Breast epithelium (tissue), 4 donors: Measurements from ENCODE around the gene KDM4B. TPM values are rescaled to one million over a fixed set of nuclear protein-coding genes. Genes with fewer than 3 reads are reported as not detected.

Experiments used
- DNase-seq, 2 donors: peaks; one replicate each; pipeline ENCODE4 v3.0.0-alpha.2; 2019; ENCODE audit warnings: low spot score in 2 of 2
- H3K27ac ChIP-seq, 2 donors: fragments of 200-600 bp; sonication (generic) in 1 of 2; one replicate each; pipeline ENCODE4 v1.5.1; 2016 to 2019; ENCODE audit warnings: mild to moderate bottlenecking in 1 of 2
- H3K27me3 ChIP-seq, 2 donors: fragments of 200-600 bp; sonication (generic) in 1 of 2; one replicate each; pipeline versions ENCODE4 v1.5.1 to v1.6.0; 2017 to 2019; ENCODE audit warnings: control low read depth in 1 of 2, mild to moderate bottlenecking in 1 of 2
- H3K36me3 ChIP-seq: fragments of 200-600 bp; one replicate; pipeline ENCODE4 v1.5.1; 2019
- H3K4me1 ChIP-seq, 2 donors: fragments of 200-600 bp; sonication (generic); one replicate each; pipeline ENCODE4 v1.5.1; 2016 to 2019; ENCODE audit warnings: control low read depth in 1 of 2
- H3K4me3 ChIP-seq, 3 donors: fragments of 200-600 bp; sonication (generic); 1 replicate in 2 of 3; 2 replicates in 1 of 3; pipeline ENCODE4 v1.5.1; 2016 to 2019; ENCODE audit warnings: mild to moderate bottlenecking in 3 of 3, moderate library complexity in 2 of 3
- H3K9me3 ChIP-seq, 2 donors: fragments of 200-600 bp; sonication (generic) in 1 of 2; one replicate each; pipeline ENCODE4 v1.5.1; 2016 to 2019; ENCODE audit warnings: control low read depth in 1 of 2
- POLR2A ChIP-seq: fragments of 450-650 bp; IDR thresholded peaks from one replicate; pipeline ENCODE4 v1.6.1; 2016; ENCODE audit warnings: antibody characterized with exemption, mild to moderate bottlenecking, moderate library complexity
- POLR2AphosphoS5 ChIP-seq, 3 donors: sonication (generic); formaldehyde crosslinking; IDR thresholded peaks; one replicate each; pipeline ENCODE4 v1.6.1; 2017; ENCODE audit warnings: antibody characterized with exemption in 3 of 3
- intact Hi-C: fragments of 100-400 bp; cut with DNase I; formaldehyde crosslinking; loops from one replicate; pipeline ENCODE4 v1.15.1; 2023; ENCODE audit warnings: low total_unique reads
- total RNA-seq, 3 donors: library from RNA; depleted of rRNA; stranded (reverse); fragments of >200 nt; gene quantifications; one replicate each; pipeline ENCODE4 v1.1.0, GENCODE V29; 2016
- TF ChIP-seq, protein P1 (sequence below), 3 donors: fragments of 450-650 bp; IDR thresholded peaks; one replicate each; pipeline ENCODE4 v1.5.1; 2016 to 2017; ENCODE audit warnings: antibody characterized with exemption in 3 of 3, mild to moderate bottlenecking in 3 of 3, moderate library complexity in 3 of 3

The KDM4B gene
- total RNA-seq, 3 donors from 2014 or later, result 25.0 to 55.3 (median 40.3) TPM

DNA sequence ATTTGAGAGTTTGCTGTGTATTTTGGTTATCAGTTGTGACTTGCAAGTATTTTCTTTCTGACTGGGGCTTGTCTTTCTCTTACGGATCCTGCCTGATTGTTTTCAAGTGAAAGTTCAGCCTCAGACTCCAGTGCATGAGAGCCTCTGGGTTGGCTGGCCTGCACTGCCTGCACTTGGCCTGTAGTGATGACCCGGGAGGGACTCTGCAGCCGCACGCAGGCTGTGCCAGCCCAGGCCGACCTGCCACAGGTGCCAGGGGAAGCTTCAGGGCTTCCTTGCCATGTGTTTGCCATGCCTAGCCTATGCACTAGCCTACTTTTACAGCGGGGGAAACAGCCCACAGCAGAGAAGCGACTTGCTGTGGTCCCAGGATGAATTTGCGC is 77.0 kb downstream of the KDM4B start:
- TF ChIP-seq POLR2A (no peak), POLR2AphosphoS5 (IDR thresholded peaks at IDR 0.05) (no peak)
- TF ChIP-seq, protein P1, sequence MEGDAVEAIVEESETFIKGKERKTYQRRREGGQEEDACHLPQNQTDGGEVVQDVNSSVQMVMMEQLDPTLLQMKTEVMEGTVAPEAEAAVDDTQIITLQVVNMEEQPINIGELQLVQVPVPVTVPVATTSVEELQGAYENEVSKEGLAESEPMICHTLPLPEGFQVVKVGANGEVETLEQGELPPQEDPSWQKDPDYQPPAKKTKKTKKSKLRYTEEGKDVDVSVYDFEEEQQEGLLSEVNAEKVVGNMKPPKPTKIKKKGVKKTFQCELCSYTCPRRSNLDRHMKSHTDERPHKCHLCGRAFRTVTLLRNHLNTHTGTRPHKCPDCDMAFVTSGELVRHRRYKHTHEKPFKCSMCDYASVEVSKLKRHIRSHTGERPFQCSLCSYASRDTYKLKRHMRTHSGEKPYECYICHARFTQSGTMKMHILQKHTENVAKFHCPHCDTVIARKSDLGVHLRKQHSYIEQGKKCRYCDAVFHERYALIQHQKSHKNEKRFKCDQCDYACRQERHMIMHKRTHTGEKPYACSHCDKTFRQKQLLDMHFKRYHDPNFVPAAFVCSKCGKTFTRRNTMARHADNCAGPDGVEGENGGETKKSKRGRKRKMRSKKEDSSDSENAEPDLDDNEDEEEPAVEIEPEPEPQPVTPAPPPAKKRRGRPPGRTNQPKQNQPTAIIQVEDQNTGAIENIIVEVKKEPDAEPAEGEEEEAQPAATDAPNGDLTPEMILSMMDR (IDR thresholded peaks at IDR 0.05), result no peak
- Histone ChIP-seq H3K27ac (peak overlapping the region in 1 of 2 donors; percentile 13), H3K36me3 (no peaks in the 10 kb centered on the region), H3K4me1 (peaks cover 13 to 28% of the 10 kb centered on the region in 2 donors), H3K9me3 (no peaks in the 10 kb centered on the region), H3K27me3 (no peaks in the 10 kb centered on the region), H3K4me3 (no peak overlapping the region)
- DNase-seq, result no peak
- intact Hi-C loops, result no loop called here

DNA sequence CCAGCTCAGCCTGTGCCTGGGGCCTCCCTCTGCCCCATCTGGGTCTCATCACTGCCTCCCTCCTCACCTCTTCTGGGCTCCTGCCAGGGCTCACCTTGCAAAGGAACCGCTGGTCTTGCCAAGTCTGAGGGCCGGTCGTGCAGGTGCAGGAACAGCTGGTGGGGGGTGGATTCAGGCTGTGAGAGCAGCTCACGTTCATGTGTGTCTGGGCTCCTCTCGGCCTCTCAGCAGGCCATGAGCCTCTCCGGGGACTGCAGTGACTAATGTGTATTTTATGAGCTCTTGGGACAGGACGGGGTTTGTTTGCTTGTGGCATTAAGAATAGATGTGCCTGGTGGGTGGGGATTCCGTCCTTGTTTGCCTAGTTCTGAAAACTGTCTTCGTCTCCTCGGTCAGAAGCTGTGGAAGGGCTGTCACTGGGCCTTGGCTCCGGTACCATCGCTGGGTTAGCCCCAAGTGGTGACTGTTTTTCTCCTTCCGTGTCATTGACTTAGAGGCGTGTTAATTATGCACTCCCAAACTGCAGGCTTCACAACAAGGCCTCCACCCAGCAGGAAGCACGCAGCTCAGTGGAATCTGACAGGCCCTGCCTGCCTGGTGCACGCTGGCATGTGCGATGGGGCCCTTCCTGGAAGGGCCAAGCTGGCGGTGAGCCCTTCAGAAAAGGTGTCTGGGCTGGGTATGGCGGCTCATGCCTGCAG is 77.6 kb downstream of the KDM4B start:
- H3K27me3 ChIP-seq, result no peaks in the 10 kb centered on the region
- TF ChIP-seq, protein P1 (IDR thresholded peaks at IDR 0.05), result no peak
- TF ChIP-seq POLR2A, result no peak
- no peak for TF ChIP-seq POLR2AphosphoS5 (IDR thresholded peaks at IDR 0.05)
- H3K4me3 ChIP-seq, result no peak overlapping the region
- H3K9me3 ChIP-seq, result no peaks in the 10 kb centered on the region
- H3K27ac ChIP-seq, result peak overlapping the region in 1 of 2 donors; percentile 13
- peaks cover 13 to 28% of the 10 kb centered on the region in 2 donors for H3K4me1 ChIP-seq
- no peaks in the 10 kb centered on the region for H3K36me3 ChIP-seq
- intact Hi-C loops, result no loop called here
- DNase-seq, result peak; percentile 48 to 83

DNA sequence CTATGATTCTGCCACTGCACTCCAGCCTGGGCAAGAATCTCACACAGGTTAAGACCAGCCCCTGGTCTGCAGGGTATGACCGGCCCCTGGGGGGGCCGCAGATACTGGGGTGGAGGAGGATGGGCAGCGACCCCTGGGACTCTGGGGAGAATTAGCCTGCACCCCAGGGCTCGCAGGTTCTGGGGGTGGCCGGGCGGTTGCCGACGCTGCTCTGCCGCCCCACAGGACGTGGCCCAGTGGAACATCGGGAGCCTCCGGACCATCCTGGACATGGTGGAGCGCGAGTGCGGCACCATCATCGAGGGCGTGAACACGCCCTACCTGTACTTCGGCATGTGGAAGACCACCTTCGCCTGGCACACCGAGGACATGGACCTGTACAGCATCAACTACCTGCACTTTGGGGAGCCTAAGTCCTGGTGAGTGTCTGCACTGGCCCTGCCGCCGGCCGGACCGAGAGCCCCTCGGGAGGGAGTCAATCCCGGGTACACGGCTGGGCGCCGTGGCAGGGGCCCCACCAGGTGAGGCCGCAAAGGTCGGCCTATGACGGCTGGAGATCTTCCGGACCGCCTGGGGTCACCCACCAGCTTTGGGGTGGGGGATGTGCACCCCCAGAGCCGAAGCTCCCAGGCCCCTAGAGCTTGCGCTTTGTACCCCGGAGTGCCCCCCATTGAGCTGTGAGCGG is 78.5 kb downstream of the KDM4B start:
- TF ChIP-seq, protein P1 (IDR thresholded peaks at IDR 0.05), result no peak
- Histone ChIP-seq H3K4me3 (no peak overlapping the region), H3K9me3 (no peaks in the 10 kb centered on the region), H3K27me3 (no peaks in the 10 kb centered on the region), H3K4me1 (peaks cover 13 to 28% of the 10 kb centered on the region in 2 donors), H3K36me3 (no peaks in the 10 kb centered on the region), H3K27ac (no peak overlapping the region)
- DNase-seq, result no peak
- intact Hi-C loops, result no loop called here

DNA sequence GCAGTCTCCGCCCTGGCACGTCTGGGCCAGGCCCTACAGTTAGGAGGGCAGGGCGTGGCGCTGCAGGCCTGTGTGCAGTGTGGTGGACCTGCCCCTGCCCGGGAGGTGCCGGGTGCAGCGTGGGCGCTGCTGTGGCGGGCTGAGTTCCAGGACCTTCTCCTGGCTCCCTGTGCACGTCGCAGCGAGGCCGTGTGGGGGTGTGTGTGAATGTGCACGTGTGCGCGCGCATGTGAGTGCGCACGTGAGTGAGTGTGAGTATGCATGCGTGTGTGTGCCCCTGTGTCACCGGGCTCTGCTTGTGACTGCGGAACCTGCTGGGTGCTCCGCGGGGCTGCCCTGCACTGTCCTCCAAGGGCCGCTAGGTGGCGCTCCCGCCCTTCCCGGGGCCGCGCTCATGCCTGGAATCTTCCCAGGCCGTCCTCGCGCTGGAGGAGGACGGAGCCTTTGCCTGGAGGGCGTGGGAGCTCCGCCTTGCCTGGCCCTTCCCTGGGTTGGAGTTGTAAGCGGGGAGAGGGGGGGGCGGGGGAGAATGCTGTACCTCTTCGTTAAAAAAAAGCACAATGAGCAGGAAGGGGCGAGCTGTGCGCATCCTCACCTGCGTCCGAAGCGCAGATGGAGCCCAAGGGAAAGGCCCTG is 79.3 kb downstream of the KDM4B start:
- peaks cover 13 to 28% of the 10 kb centered on the region in 2 donors for H3K4me1 ChIP-seq
- intact Hi-C loops, result no loop called here
- H3K36me3 ChIP-seq, result no peaks in the 10 kb centered on the region
- no peaks in the 10 kb centered on the region for H3K9me3 ChIP-seq
- DNase-seq, result peak; percentile 76 to 89
- peak overlapping the region in 1 of 2 donors; percentile 29 for H3K27ac ChIP-seq
- peak overlapping the region; percentile 11 to 56 (median 12) for H3K4me3 ChIP-seq
- TF ChIP-seq POLR2AphosphoS5 (IDR thresholded peaks at IDR 0.05) (peak in 2 of 3 donors; percentile 48 to 65), POLR2A (no peak)
- TF ChIP-seq, protein P1 (IDR thresholded peaks at IDR 0.05), result peak; percentile 83 to 97 (median 97)
- H3K27me3 ChIP-seq, result no peaks in the 10 kb centered on the region
